ENCODE data around the gene TSKU.

DNA sequence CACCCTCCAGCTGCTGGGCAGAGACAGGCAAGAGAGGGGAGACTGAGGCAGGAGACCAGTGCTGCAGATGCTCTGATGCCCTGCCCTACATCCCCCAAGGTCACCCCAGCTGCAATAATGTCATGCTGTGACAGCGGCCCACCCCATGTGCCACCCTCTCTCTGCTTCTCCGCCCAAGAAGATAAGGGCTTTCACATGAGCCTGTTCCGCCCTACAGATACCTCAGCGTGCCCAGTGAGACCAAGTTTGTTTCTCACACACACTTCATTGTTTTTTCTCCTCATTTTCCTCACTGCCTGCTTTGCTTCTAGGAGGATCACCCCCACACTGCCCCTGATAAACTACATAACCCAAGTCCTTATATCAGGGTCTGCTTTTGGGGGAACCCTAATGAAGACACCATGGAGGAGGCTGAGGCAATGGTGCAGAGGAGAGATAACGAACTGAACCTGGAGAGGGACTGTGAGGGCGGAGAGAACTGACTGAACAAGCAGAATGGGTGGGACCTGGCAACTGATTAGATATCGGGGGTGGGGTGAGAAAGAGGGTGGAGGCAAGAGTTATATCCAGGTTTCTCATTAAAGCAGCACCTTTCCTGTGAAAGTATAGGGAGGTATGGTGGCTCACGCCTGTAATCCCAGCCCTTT lies 37.5 kb upstream of the TSKU start:
- no peak for TF ChIP-seq EZH2 (IDR thresholded peaks at IDR 0.05)
- TF ChIP-seq POLR2AphosphoS5 (IDR thresholded peaks at IDR 0.05; ENCODE audit: borderline replicate concordance, low read depth, low read length): no peak
- TF ChIP-seq FOXP2 (optimal IDR thresholded peaks at IDR 0.05; ENCODE audit: control extremely low read depth, extremely low read length, insufficient read depth): no peak

Data from SK-N-MC (cell line).